LHCN-M2 (cell line): ENCODE results near the gene DYNC2LI1. TPM values are rescaled to one million over a fixed set of nuclear protein-coding genes. Genes with fewer than 3 reads are reported as not detected.

Source experiments
- DNase-seq: peaks from one replicate; pipeline ENCODE4 v3.0.0-alpha.2; 2012; ENCODE audit warnings: low read depth
- total RNA-seq: library from RNA; depleted of rRNA; stranded (reverse); fragments of >200 nt; gene quantifications from 2 replicates; pipeline ENCODE4 v1.2.3, GENCODE V29; 2014; rRNA removed

The DYNC2LI1 gene
- total RNA-seq, 1 experiment from 2014 or later = 21.8 TPM

DNA sequence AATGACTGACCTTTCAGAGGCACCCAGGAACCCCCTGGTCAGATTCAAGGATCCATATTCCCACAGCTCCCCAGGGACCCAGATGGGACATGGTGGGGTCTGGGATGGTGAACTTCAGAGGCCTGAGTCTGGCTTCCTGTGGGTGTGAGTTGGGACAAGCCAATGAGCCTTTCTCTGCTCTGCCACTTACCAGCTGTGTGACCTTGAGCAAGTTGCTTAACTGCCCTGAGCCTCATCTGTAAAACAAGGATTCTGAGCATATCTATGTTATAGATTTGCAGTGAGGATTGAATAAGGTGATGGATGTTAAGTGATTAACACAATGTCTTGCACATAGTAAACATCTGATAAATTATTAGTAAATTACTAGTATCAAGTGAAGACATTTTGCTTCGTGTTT, 71.3 kb downstream of the DYNC2LI1 start:
- DNase-seq = no peak

GRCh38 chr2:43846140-43846793, 72.4 kb downstream of the DYNC2LI1 start:
- DNase-seq = no peak

- DNase-seq = no peak
Observed at GRCh38 chr2:43848214-43848613, 74.4 kb downstream of the DYNC2LI1 start.

GRCh38 chr2:43851011-43851980, 77.5 kb downstream of the DYNC2LI1 start:
- DNase-seq = no peak

DNA sequence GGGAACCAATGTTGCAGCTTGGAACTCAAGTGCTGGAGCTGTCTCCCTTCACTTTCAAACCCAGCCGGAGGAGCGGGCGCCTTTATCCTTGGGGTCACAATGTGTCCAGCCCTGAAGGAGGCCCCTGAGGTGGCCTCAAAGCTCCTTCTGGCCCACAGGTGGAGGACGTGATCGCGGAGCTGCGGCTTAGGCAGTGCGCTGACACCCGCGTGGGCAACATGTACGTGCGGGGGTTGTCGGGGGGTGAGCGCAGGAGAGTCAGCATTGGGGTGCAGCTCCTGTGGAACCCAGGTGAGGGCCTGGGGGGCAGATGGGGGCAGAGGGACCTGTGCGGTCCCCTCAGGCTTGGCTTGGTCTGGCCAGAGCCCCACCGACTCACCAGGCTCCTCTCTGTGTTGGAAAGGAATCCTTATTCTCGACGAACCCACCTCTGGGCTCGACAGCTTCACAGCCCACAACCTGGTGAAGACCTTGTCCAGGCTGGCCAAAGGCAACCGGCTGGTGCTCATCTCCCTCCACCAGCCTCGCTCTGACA, 78.4 kb downstream of the DYNC2LI1 start:
- no peak for DNase-seq

- no peak for DNase-seq
Observed at GRCh38 chr2:43853141-43854081, 79.6 kb downstream of the DYNC2LI1 start.

- no peak for DNase-seq
Observed at GRCh38 chr2:43854671-43855070, 80.8 kb downstream of the DYNC2LI1 start.

DNA sequence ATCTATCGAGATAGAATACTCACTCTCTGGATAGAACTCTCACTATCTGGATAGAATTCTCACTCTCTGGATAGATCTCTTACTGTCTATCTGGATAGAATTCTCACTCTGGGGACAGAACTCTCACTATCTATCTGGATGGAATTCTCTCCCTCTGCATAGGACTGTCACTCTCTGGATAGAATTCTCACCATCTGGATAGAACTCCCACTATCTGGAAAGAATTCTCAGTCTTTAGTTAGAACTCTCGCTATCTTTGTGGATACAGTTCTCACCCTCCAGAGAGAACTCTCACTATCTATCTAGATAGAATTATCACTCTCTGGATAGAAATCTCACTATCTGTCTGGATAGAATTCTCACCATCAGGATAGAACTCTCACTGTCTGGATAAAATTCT, 81.5 kb downstream of the DYNC2LI1 start:
- no peak for DNase-seq

Other genes starting within 250 kb of the DYNC2LI1 start
- gene THADA, start 178.0 kb upstream of the DYNC2LI1 start, total RNA-seq = 16.4 and 20.2 TPM in 2 replicates
- gene PLEKHH2, start 136.8 kb upstream of the DYNC2LI1 start, total RNA-seq = 1.1 and 2.8 TPM in 2 replicates
- gene C1GALT1C1L, start 97.6 kb upstream of the DYNC2LI1 start, total RNA-seq = 0.29 TPM in 1 of 2 replicates, not detected in the other
- not detected in 2 replicates for gene ABCG5, start 64.8 kb downstream of the DYNC2LI1 start, total RNA-seq
- gene ABCG8, start 64.9 kb downstream of the DYNC2LI1 start, total RNA-seq = not detected in 2 replicates
- gene LRPPRC, start 221.9 kb downstream of the DYNC2LI1 start, total RNA-seq = 62.1 and 71.7 TPM in 2 replicates